Measurements from ENCODE around the gene MET. TPM values are rescaled to one million over a fixed set of nuclear protein-coding genes. Genes with fewer than 3 reads are reported as not detected.

The MET gene
- total RNA-seq, 2 experiments from 2014 or later = 0.58 to 0.72 TPM

- H3K9me3 Mint-ChIP-seq = no peaks in the 10 kb centered on the region
- DNase-seq = no peak
- peaks cover 4% of the 10 kb centered on the region for H3K27me3 Mint-ChIP-seq
- H3K36me3 Mint-ChIP-seq = no peaks in the 10 kb centered on the region
- H3K4me3 Mint-ChIP-seq = no peak overlapping the region
- no peak overlapping the region for H3K27ac Mint-ChIP-seq
- H3K4me1 Mint-ChIP-seq = peaks cover 12% of the 10 kb centered on the region
These were observed 110.2 kb downstream of the MET start for GRCh38 chr7:116782177-116782711.

- DNase-seq = no peak
- no peak overlapping the region for H3K4me3 Mint-ChIP-seq
- H3K9me3 Mint-ChIP-seq = no peaks in the 10 kb centered on the region
- peaks cover 4% of the 10 kb centered on the region for H3K4me1 Mint-ChIP-seq
- no peak overlapping the region for H3K27ac Mint-ChIP-seq
- H3K36me3 Mint-ChIP-seq = no peaks in the 10 kb centered on the region
- H3K27me3 Mint-ChIP-seq = peaks cover 4% of the 10 kb centered on the region
These were observed 111.8 kb downstream of the MET start for GRCh38 chr7:116783666-116784318.

- no peak overlapping the region for H3K27ac Mint-ChIP-seq
- H3K27me3 Mint-ChIP-seq = no peaks in the 10 kb centered on the region
- no peaks in the 10 kb centered on the region for H3K36me3 Mint-ChIP-seq
- H3K9me3 Mint-ChIP-seq = no peaks in the 10 kb centered on the region
- DNase-seq = no peak
- H3K4me3 Mint-ChIP-seq = no peak overlapping the region
- peaks cover 4% of the 10 kb centered on the region for H3K4me1 Mint-ChIP-seq
These were observed 112.7 kb downstream of the MET start for GRCh38 chr7:116784647-116785046.

GRCh38 chr7:116785843-116786242 lies 113.8 kb downstream of the MET start:
- H3K4me3 Mint-ChIP-seq = no peak overlapping the region
- no peaks in the 10 kb centered on the region for H3K9me3 Mint-ChIP-seq
- peaks cover 3% of the 10 kb centered on the region for H3K4me1 Mint-ChIP-seq
- DNase-seq = no peak
- H3K27me3 Mint-ChIP-seq = no peaks in the 10 kb centered on the region
- no peak overlapping the region for H3K27ac Mint-ChIP-seq
- no peaks in the 10 kb centered on the region for H3K36me3 Mint-ChIP-seq

GRCh38 chr7:116786791-116787443 lies 114.9 kb downstream of the MET start:
- no peak overlapping the region for H3K27ac Mint-ChIP-seq
- DNase-seq = peak; percentile 26
- H3K36me3 Mint-ChIP-seq = no peaks in the 10 kb centered on the region
- H3K4me1 Mint-ChIP-seq = no peaks in the 10 kb centered on the region
- no peaks in the 10 kb centered on the region for H3K9me3 Mint-ChIP-seq
- H3K27me3 Mint-ChIP-seq = no peaks in the 10 kb centered on the region
- no peak overlapping the region for H3K4me3 Mint-ChIP-seq

GRCh38 chr7:116787881-116788280 lies 115.9 kb downstream of the MET start:
- Mint-ChIP-seq H3K27me3 (no peaks in the 10 kb centered on the region), H3K4me1 (no peaks in the 10 kb centered on the region), H3K36me3 (no peaks in the 10 kb centered on the region), H3K4me3 (no peak overlapping the region), H3K27ac (no peak overlapping the region), H3K9me3 (no peaks in the 10 kb centered on the region)
- no peak for DNase-seq

- H3K27me3 Mint-ChIP-seq = no peaks in the 10 kb centered on the region
- H3K9me3 Mint-ChIP-seq = no peaks in the 10 kb centered on the region
- H3K27ac Mint-ChIP-seq = no peak overlapping the region
- DNase-seq = no peak
- H3K4me3 Mint-ChIP-seq = no peak overlapping the region
- H3K4me1 Mint-ChIP-seq = no peaks in the 10 kb centered on the region
- no peaks in the 10 kb centered on the region for H3K36me3 Mint-ChIP-seq
These were observed 116.7 kb downstream of the MET start for GRCh38 chr7:116788572-116789197.

- no peaks in the 10 kb centered on the region for H3K36me3 Mint-ChIP-seq
- DNase-seq = no peak
- H3K9me3 Mint-ChIP-seq = no peaks in the 10 kb centered on the region
- no peaks in the 10 kb centered on the region for H3K27me3 Mint-ChIP-seq
- no peaks in the 10 kb centered on the region for H3K4me1 Mint-ChIP-seq
- no peak overlapping the region for H3K27ac Mint-ChIP-seq
- H3K4me3 Mint-ChIP-seq = no peak overlapping the region
These were observed 118.0 kb downstream of the MET start for GRCh38 chr7:116790025-116790424.

- Mint-ChIP-seq H3K4me1 (no peaks in the 10 kb centered on the region), H3K36me3 (no peaks in the 10 kb centered on the region), H3K27ac (no peak overlapping the region), H3K4me3 (no peak overlapping the region), H3K27me3 (no peaks in the 10 kb centered on the region), H3K9me3 (no peaks in the 10 kb centered on the region)
- no peak for DNase-seq
These were observed 120.8 kb downstream of the MET start for GRCh38 chr7:116792813-116793212.

GRCh38 chr7:116793795-116794340 lies 121.9 kb downstream of the MET start:
- Mint-ChIP-seq H3K27ac (no peak overlapping the region), H3K9me3 (no peaks in the 10 kb centered on the region), H3K4me1 (no peaks in the 10 kb centered on the region), H3K36me3 (no peaks in the 10 kb centered on the region), H3K4me3 (no peak overlapping the region), H3K27me3 (no peaks in the 10 kb centered on the region)
- DNase-seq = no peak

GRCh38 chr7:116796471-116796870 lies 124.5 kb downstream of the MET start:
- DNase-seq = no peak
- Mint-ChIP-seq H3K27ac (no peak overlapping the region), H3K27me3 (peaks cover 8% of the 10 kb centered on the region), H3K9me3 (no peaks in the 10 kb centered on the region), H3K36me3 (no peaks in the 10 kb centered on the region), H3K4me1 (no peaks in the 10 kb centered on the region), H3K4me3 (no peak overlapping the region)

- no peak for DNase-seq
- Mint-ChIP-seq H3K4me3 (no peak overlapping the region), H3K4me1 (no peaks in the 10 kb centered on the region), H3K9me3 (no peaks in the 10 kb centered on the region), H3K27me3 (peaks cover 13% of the 10 kb centered on the region), H3K27ac (no peak overlapping the region), H3K36me3 (no peaks in the 10 kb centered on the region)
These were observed 125.6 kb downstream of the MET start for GRCh38 chr7:116797612-116798011.

- Mint-ChIP-seq H3K36me3 (no peaks in the 10 kb centered on the region), H3K4me1 (peaks cover 2% of the 10 kb centered on the region), H3K9me3 (no peaks in the 10 kb centered on the region), H3K27ac (no peak overlapping the region), H3K4me3 (no peak overlapping the region), H3K27me3 (peaks cover 17% of the 10 kb centered on the region)
- DNase-seq = no peak
These were observed 126.2 kb downstream of the MET start for GRCh38 chr7:116798232-116798631.

GRCh38 chr7:116799916-116800315 lies 127.9 kb downstream of the MET start:
- no peak overlapping the region for H3K27ac Mint-ChIP-seq
- H3K4me3 Mint-ChIP-seq = no peak overlapping the region
- no peaks in the 10 kb centered on the region for H3K9me3 Mint-ChIP-seq
- DNase-seq = no peak
- peaks cover 19% of the 10 kb centered on the region for H3K27me3 Mint-ChIP-seq
- H3K4me1 Mint-ChIP-seq = peaks cover 2% of the 10 kb centered on the region
- no peaks in the 10 kb centered on the region for H3K36me3 Mint-ChIP-seq

- Mint-ChIP-seq H3K27ac (no peak overlapping the region), H3K27me3 (peaks cover 19% of the 10 kb centered on the region), H3K4me3 (no peak overlapping the region), H3K9me3 (no peaks in the 10 kb centered on the region), H3K36me3 (no peaks in the 10 kb centered on the region), H3K4me1 (peaks cover 2% of the 10 kb centered on the region)
- no peak for DNase-seq
These were observed 128.6 kb downstream of the MET start for GRCh38 chr7:116800594-116800993.
